ENCODE results near the gene CASKIN2.

- TF ChIP-seq POLR2AphosphoS5 (IDR thresholded peaks at IDR 0.05; ENCODE audit: low read depth, low read length) (no peak), PAX5 (IDR thresholded peaks at IDR 0.05; ENCODE audit: insufficient read depth, low read length, severe bottlenecking) (peak; percentile 22), TAF1 (IDR thresholded peaks at IDR 0.05; ENCODE audit: low read depth, low read length) (no peak), POLR2A (IDR thresholded peaks at IDR 0.05; ENCODE audit: low read depth, low read length) (no peak)
Observed at GRCh38 chr17:75515496-75516254, at the start of gene CASKIN2.

Data from GM12891 (cell line).